Measurements from ENCODE around the gene ROR1. TPM values are rescaled to one million over a fixed set of nuclear protein-coding genes. Genes with fewer than 3 reads are reported as not detected.
A peak's percentile ranks its signal among the peaks of the same experiment; 100 is the strongest.

Gene ROR1
- total and polyA plus RNA-seq, 12 donors = 2.9 to 36.2 (median 15.3) TPM

GRCh38 chr1:63951059-63951946 is 177.5 kb downstream of the ROR1 start:
- ATAC-seq (peak in 1 of 8 donors; percentile 33), DNase-seq (no peak)
- H3K4me3 ChIP-seq = no peak overlapping the region
- H3K27me3 ChIP-seq = no peaks in the 10 kb centered on the region
- H3K9me3 ChIP-seq = peaks cover 0 to 18% (median 10%) of the 10 kb centered on the region in 11 donors
- H3K27ac ChIP-seq = peak overlapping the region in 1 of 10 donors; percentile 8
- no peaks in the 10 kb centered on the region for H3K36me3 ChIP-seq
- 66 to 73% methylated on average over 5 of the region's 5 CpGs for WGBS, 2 donors
- H3K4me1 ChIP-seq = peaks cover 3 to 59% (median 27%) of the 10 kb centered on the region in 9 donors
- no peak for TF ChIP-seq CTCF (IDR thresholded peaks at IDR 0.05)
- intact Hi-C loops (cut with DNase I) = no loop called here

- TF ChIP-seq CTCF (IDR thresholded peaks at IDR 0.05) = no peak
- no peak for DNase-seq
- ATAC-seq = no peak
- Histone ChIP-seq H3K4me3 (no peak overlapping the region), H3K27me3 (no peaks in the 10 kb centered on the region), H3K9me3 (peaks cover 0 to 28% (median 13%) of the 10 kb centered on the region in 11 donors), H3K27ac (no peak overlapping the region), H3K4me1 (peaks cover 0 to 36% (median 18%) of the 10 kb centered on the region in 9 donors), H3K36me3 (no peaks in the 10 kb centered on the region)
- 95 to 96% methylated on average over 1 of the region's 1 CpG for WGBS, 2 donors
- intact Hi-C loops (cut with DNase I) = no loop called here
These were observed 180.4 kb downstream of the ROR1 start for GRCh38 chr1:63954187-63954586.

- H3K36me3 ChIP-seq = no peaks in the 10 kb centered on the region
- H3K27me3 ChIP-seq = no peaks in the 10 kb centered on the region
- intact Hi-C loops (cut with DNase I) = no loop called here
- peak overlapping the region in 2 of 10 donors; percentile 2 to 32 for H3K27ac ChIP-seq
- H3K9me3 ChIP-seq = peaks cover 0 to 28% (median 13%) of the 10 kb centered on the region in 11 donors
- no peak for TF ChIP-seq CTCF (IDR thresholded peaks at IDR 0.05)
- H3K4me1 ChIP-seq = peaks cover 0 to 28% (median 11%) of the 10 kb centered on the region in 9 donors
- no peak for DNase-seq
- WGBS, 2 donors = 70 to 78% methylated on average over 8 of the region's 8 CpGs
- H3K4me3 ChIP-seq = no peak overlapping the region
- ATAC-seq = peak in 1 of 8 donors; percentile 14
These were observed 181.7 kb downstream of the ROR1 start for GRCh38 chr1:63955370-63956145.

GRCh38 chr1:63958556-63958955 is 184.7 kb downstream of the ROR1 start:
- no peak overlapping the region for H3K27ac ChIP-seq
- 93 to 96% methylated on average over 2 of the region's 2 CpGs for WGBS, 2 donors
- intact Hi-C loops (cut with DNase I) = no loop called here

More at GRCh38 chr1:63958556-63958955, 184.7 kb downstream of the ROR1 start:
- Histone ChIP-seq H3K27me3 (no peaks in the 10 kb centered on the region), H3K4me3 (no peak overlapping the region), H3K4me1 (peaks cover 0 to 19% (median 0%) of the 10 kb centered on the region in 9 donors), H3K36me3 (no peaks in the 10 kb centered on the region), H3K9me3 (peaks cover 0 to 25% (median 13%) of the 10 kb centered on the region in 11 donors)
- ATAC-seq (no peak), DNase-seq (no peak)
- no peak for TF ChIP-seq CTCF (IDR thresholded peaks at IDR 0.05)

All from heart right ventricle (tissue), 16 donors.